HepG2 (cell line): ENCODE data around the gene WNK1. TPM values are rescaled to one million over a fixed set of nuclear protein-coding genes. Genes with fewer than 3 reads are reported as not detected.

ENCODE experiments used
- ATAD3A ChIP-seq: sonication (generic); formaldehyde crosslinking; IDR thresholded peaks from 2 replicates; pipeline ENCODE4 v1.4.0; 2020; ENCODE audit warnings: missing genetic modification reagents
- ETS1 ChIP-seq: sonication (generic); formaldehyde crosslinking; IDR thresholded peaks from 2 replicates; pipeline ENCODE4 v1.4.0; 2020; ENCODE audit warnings: missing genetic modification reagents
- GFI1 ChIP-seq: sonication (generic); formaldehyde crosslinking; IDR thresholded peaks from 2 replicates; pipeline ENCODE4 v1.5.0; 2020; ENCODE audit warnings: missing genetic modification reagents, mild to moderate bottlenecking, borderline replicate concordance
- ISX ChIP-seq: sonication (generic); formaldehyde crosslinking; conservative IDR thresholded peaks from 2 replicates; pipeline ENCODE4 v1.5.0; 2020; ENCODE audit warnings: missing genetic modification reagents
- KDM6A ChIP-seq: IDR thresholded peaks from 2 replicates; pipeline ENCODE4 v1.6.1; 2016; ENCODE audit warnings: low read depth
- MZF1 ChIP-seq: sonication (generic); formaldehyde crosslinking; IDR thresholded peaks from 2 replicates; pipeline ENCODE4 v1.8.1; 2023; ENCODE audit warnings: mild to moderate bottlenecking, missing genetic modification reagents, borderline replicate concordance
- PHF20 ChIP-seq: sonication (generic); formaldehyde crosslinking; IDR thresholded peaks from 2 replicates; pipeline ENCODE4 v1.5.0; 2020; ENCODE audit warnings: mild to moderate bottlenecking, missing genetic modification reagents
- SIN3B ChIP-seq: fragments of 150-350 bp; IDR thresholded peaks from 2 replicates; pipeline ENCODE4 v1.6.1; 2014; ENCODE audit warnings: low read length
- SNAPC4 ChIP-seq: sonication (generic); formaldehyde crosslinking; IDR thresholded peaks from 2 replicates; pipeline ENCODE4 v1.4.0; 2020; ENCODE audit warnings: mild to moderate bottlenecking, missing genetic modification reagents
- ZBTB3 ChIP-seq: sonication (generic); formaldehyde crosslinking; IDR thresholded peaks from 2 replicates; pipeline ENCODE4 v1.4.0; 2020; ENCODE audit warnings: low read depth, mild to moderate bottlenecking, moderate library complexity, missing genetic modification reagents, borderline replicate concordance
- ZNF136 ChIP-seq: sonication (generic); formaldehyde crosslinking; IDR thresholded peaks from 2 replicates; pipeline ENCODE4 v1.8.1; 2022; ENCODE audit warnings: low read depth, mild to moderate bottlenecking, moderate library complexity, missing genetic modification reagents
- ZNF142 ChIP-seq: sonication (generic); formaldehyde crosslinking; IDR thresholded peaks from 2 replicates; pipeline ENCODE4 v1.4.0; 2020; ENCODE audit warnings: missing genetic modification reagents
- ZNF18 ChIP-seq: sonication (generic); formaldehyde crosslinking; IDR thresholded peaks from 2 replicates; pipeline ENCODE4 v1.8.0; 2022; ENCODE audit warnings: mild to moderate bottlenecking, missing genetic modification reagents; ENCODE audit not compliant: insufficient replicate concordance
- ZNF263 ChIP-seq: sonication (generic); formaldehyde crosslinking; IDR thresholded peaks from 2 replicates; pipeline ENCODE4 v1.4.0; 2020; ENCODE audit warnings: missing genetic modification reagents
- polyA plus RNA-seq, 8 experiments: library from polyadenylated mRNA; depleted of rRNA in 3 of 8; stranded (reverse) in 7 of 8; unstranded in 1 of 8; fragments of >200 nt; fragmentation: Illumina TruSeq in 4 of 8; extraction: Trizol in 4 of 8; gene quantifications; 2 replicates each; pipeline versions ENCODE4 v1.2.1 to v1.2.3, GENCODE V29; 2011 to 2016; ENCODE audit warnings: low read depth in 4 of 8, missing spikeins in 1 of 8, mixed read lengths in 1 of 8; ENCODE audit not compliant: insufficient read depth in 1 of 8
- total RNA-seq, 5 experiments: library from RNA; depleted of rRNA; stranded (reverse); fragments of >200 nt; fragmentation: Illumina TruSeq; extraction: Trizol; gene quantifications; 2 replicates each; pipeline ENCODE4 v1.2.3, GENCODE V29; 2016; ENCODE audit warnings: low read depth in 1 of 5

Gene WNK1
- total and polyA plus RNA-seq, 2 of the 13 experiments (the other 11 are each of a cell fraction or from before 2014, with no cell fraction given) = 31.1 to 54.8 TPM

DNA sequence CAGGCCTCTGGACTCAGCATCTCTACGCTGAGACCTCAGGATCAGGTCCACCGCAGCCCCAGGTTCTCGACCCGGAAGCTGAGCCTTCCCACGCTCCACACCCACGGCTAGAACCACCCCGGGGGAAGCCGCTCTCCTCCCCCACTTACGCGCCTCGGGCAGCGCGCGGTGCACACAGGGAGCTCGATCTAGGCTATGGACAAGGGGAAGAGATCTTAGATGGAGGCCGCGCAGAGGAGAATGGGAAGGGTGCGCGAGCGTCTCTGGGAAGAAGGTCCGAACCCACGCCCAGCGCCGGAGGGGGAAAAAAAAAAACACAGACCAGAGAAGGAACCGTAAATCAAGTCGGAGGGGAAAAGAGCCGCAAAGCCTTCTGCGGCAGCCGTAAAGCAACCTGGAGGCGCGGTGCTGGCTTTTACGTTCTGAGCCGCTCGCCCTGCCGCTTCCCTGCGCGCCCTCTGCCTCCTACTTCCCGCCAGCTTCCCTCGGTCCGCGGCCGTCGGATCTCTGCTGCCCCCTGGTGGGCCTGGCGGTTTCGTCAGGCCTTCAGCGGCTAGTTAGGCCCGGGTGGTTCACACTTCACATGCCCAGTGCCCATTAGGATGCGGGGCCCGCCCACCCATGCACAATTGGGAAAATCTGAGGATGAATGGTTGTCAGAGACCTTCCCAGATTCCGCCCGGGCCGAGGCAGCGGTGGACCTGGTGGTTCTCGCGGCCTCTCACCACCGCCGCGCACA, 197.2 kb downstream of the WNK1 start, which contains the start of gene RAD52 (continued):
- no peak; the same call in 1 of the 2 replicates for TF ChIP-seq ZNF142
- TF ChIP-seq ZNF136 (CRISPR knock-in tag) = no peak; the same call in 1 of the 2 replicates
- peak; percentile 66; the same call in 1 of the 2 replicates for TF ChIP-seq GFI1
- no peak for TF ChIP-seq ETS1 (CRISPR knock-in tag)
- no peak for TF ChIP-seq KDM6A (CRISPR knock-in tag)
- TF ChIP-seq SIN3B = no peak
- peak; percentile 84 for TF ChIP-seq PHF20
- TF ChIP-seq ZNF18 = no peak
- peak; percentile 76 for TF ChIP-seq SNAPC4
- TF ChIP-seq ZNF263 (CRISPR knock-in tag) = no peak
- peak; percentile 85; the same call in 1 of the 2 replicates for TF ChIP-seq MZF1 (CRISPR knock-in tag)
- TF ChIP-seq ATAD3A (CRISPR knock-in tag) = no peak
- TF ChIP-seq ISX = 0 out of 2 replicates have a peak, but pooled peaks have one; percentile 7
- no peak for TF ChIP-seq ZBTB3 (CRISPR knock-in tag)
